Osteoblast (primary cell): Measurements from ENCODE around the gene EPHA8. TPM values are rescaled to one million over a fixed set of nuclear protein-coding genes. Genes with fewer than 3 reads are reported as not detected.

Experiments used
- DNase-seq: peaks from one replicate; pipeline ENCODE4 v3.0.0; 2011; ENCODE audit warnings: low spot score, mixed read lengths; ENCODE audit not compliant: insufficient read length; ENCODE audit errors: missing footprints
- H2AFZ ChIP-seq: 2 replicates; pipeline ENCODE4 v1.6.0; 2011; ENCODE audit warnings: mild to moderate bottlenecking, low read length
- H3K27ac ChIP-seq: 2 replicates; pipeline ENCODE4 v1.5.1; 2011; ENCODE audit warnings: mild to moderate bottlenecking, low read depth, low read length, moderate library complexity
- H3K27me3 ChIP-seq: 2 replicates; pipeline ENCODE4 v1.6.0; 2012; ENCODE audit warnings: mild to moderate bottlenecking, control low read depth, inconsistent platforms, low read length, moderate library complexity; ENCODE audit not compliant: insufficient read depth
- H3K36me3 ChIP-seq: 2 replicates; pipeline ENCODE4 v1.5.1; 2011; ENCODE audit warnings: mild to moderate bottlenecking, low read length, control low read depth, moderate library complexity; ENCODE audit not compliant: insufficient read depth
- H3K4me1 ChIP-seq: 2 replicates; pipeline ENCODE4 v1.5.1; 2011; ENCODE audit warnings: mild to moderate bottlenecking, low read length, control low read depth, moderate library complexity; ENCODE audit not compliant: insufficient read depth
- H3K4me2 ChIP-seq: 2 replicates; pipeline ENCODE4 v1.6.0; 2011; ENCODE audit warnings: mild to moderate bottlenecking, low read length; ENCODE audit not compliant: insufficient read depth
- H3K4me3 ChIP-seq: fragments of 200-600 bp; sonication (generic); 3 replicates; pipeline ENCODE4 v1.5.1; 2012; ENCODE audit warnings: mild to moderate bottlenecking, low read length, inconsistent platforms; ENCODE audit not compliant: insufficient read depth
- H3K79me2 ChIP-seq: 2 replicates; pipeline ENCODE4 v1.6.0; 2012; ENCODE audit warnings: mild to moderate bottlenecking, low read length, control low read depth, inconsistent platforms; ENCODE audit not compliant: insufficient read depth
- H3K9me3 ChIP-seq: 2 replicates; pipeline ENCODE4 v1.5.1; 2011; ENCODE audit warnings: low read depth, low read length, control low read depth
- H4K20me1 ChIP-seq: 2 replicates; pipeline ENCODE4 v1.6.0; 2012; ENCODE audit warnings: mild to moderate bottlenecking, low read length, control low read depth; ENCODE audit not compliant: insufficient read depth
- total RNA-seq: library from RNA; depleted of rRNA; stranded (reverse); fragments of >200 nt; gene quantifications from 2 replicates; pipeline ENCODE4 v1.2.3, GENCODE V29; 2012
- TF ChIP-seq, protein P1 (sequence below): IDR thresholded peaks from 2 replicates; pipeline ENCODE4 v1.5.1; 2011; ENCODE audit warnings: mild to moderate bottlenecking, low read depth, low read length, moderate library complexity; ENCODE audit errors: extremely low read depth

EPHA8 gene
- total RNA-seq, 1 donor: not detected

DNA sequence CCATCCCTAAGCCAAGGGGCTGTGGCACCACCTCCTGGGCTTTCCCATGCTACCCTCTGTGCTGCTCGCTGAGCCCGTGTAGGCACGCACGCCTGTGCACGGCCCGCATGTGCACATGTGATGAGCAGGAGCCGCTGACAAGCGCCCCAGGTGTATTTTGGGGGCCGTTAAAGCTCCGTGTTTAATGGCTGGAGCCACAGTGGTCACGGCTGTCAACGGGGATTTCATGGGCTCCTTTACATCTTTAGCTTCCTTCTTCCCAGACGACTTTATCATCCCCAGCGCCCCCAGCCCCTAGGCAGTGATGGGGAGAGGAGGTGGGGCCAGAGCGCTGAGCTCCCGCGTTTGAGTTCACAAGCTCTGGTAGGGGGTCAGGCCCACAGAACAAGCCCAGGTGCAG is 11.7 kb upstream of the EPHA8 start:
- no peak overlapping the region for H3K4me3 ChIP-seq
- H3K4me2 ChIP-seq: no peak overlapping the region
- H3K36me3 ChIP-seq: no peaks in the 10 kb centered on the region
- no peaks in the 10 kb centered on the region for H3K4me1 ChIP-seq
- no peak overlapping the region for H2AFZ ChIP-seq
- H3K9me3 ChIP-seq: no peaks in the 10 kb centered on the region
- H3K27ac ChIP-seq: no peak overlapping the region
- TF ChIP-seq, protein P1, sequence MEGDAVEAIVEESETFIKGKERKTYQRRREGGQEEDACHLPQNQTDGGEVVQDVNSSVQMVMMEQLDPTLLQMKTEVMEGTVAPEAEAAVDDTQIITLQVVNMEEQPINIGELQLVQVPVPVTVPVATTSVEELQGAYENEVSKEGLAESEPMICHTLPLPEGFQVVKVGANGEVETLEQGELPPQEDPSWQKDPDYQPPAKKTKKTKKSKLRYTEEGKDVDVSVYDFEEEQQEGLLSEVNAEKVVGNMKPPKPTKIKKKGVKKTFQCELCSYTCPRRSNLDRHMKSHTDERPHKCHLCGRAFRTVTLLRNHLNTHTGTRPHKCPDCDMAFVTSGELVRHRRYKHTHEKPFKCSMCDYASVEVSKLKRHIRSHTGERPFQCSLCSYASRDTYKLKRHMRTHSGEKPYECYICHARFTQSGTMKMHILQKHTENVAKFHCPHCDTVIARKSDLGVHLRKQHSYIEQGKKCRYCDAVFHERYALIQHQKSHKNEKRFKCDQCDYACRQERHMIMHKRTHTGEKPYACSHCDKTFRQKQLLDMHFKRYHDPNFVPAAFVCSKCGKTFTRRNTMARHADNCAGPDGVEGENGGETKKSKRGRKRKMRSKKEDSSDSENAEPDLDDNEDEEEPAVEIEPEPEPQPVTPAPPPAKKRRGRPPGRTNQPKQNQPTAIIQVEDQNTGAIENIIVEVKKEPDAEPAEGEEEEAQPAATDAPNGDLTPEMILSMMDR: no peak
- no peaks in the 10 kb centered on the region for H4K20me1 ChIP-seq
- no peaks in the 10 kb centered on the region for H3K79me2 ChIP-seq
- H3K27me3 ChIP-seq: peaks cover 52% of the 10 kb centered on the region
- peak; percentile 56 for DNase-seq

DNA sequence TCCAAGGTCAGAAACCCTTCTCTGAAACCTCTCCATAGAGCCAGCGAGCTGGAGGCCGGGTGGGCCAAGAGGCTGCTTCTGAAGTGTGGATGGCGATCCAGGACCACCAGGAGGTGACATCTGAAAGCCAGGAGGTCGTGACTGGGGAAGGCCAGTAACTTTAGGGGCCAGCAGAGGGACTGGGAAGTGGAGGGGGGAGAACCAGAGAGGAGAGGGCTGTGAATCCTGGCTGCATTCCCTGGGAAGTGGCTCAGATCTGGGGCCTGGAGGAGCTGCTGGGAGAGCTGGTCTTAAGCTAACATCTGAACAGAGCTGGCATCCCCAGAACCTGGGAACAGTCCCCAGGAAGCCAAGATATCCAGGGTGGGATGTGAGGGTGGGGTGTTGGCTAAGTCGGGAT is 11.3 kb upstream of the EPHA8 start:
- no peak overlapping the region for H3K4me3 ChIP-seq
- H3K36me3 ChIP-seq: no peaks in the 10 kb centered on the region
- no peak overlapping the region for H3K27ac ChIP-seq
- H3K4me2 ChIP-seq: no peak overlapping the region
- H4K20me1 ChIP-seq: no peaks in the 10 kb centered on the region
- H3K9me3 ChIP-seq: no peaks in the 10 kb centered on the region
- no peaks in the 10 kb centered on the region for H3K79me2 ChIP-seq
- no peaks in the 10 kb centered on the region for H3K4me1 ChIP-seq
- peak; percentile 59 for DNase-seq
- no peak overlapping the region for H2AFZ ChIP-seq
- TF ChIP-seq, protein P1: no peak
- H3K27me3 ChIP-seq: peaks cover 52% of the 10 kb centered on the region

- no peaks in the 10 kb centered on the region for H3K79me2 ChIP-seq
- H3K9me3 ChIP-seq: no peaks in the 10 kb centered on the region
- peaks cover 56% of the 10 kb centered on the region for H3K27me3 ChIP-seq
- TF ChIP-seq, protein P1: no peak
- H3K27ac ChIP-seq: no peak overlapping the region
- peaks cover 2% of the 10 kb centered on the region for H4K20me1 ChIP-seq
- DNase-seq: peak; percentile 88
- no peak overlapping the region for H2AFZ ChIP-seq
- H3K4me3 ChIP-seq: no peak overlapping the region
- H3K4me2 ChIP-seq: no peak overlapping the region
- no peaks in the 10 kb centered on the region for H3K36me3 ChIP-seq
- H3K4me1 ChIP-seq: no peaks in the 10 kb centered on the region
Measured at GRCh38 chr1:22553104-22553880, 10.0 kb upstream of the EPHA8 start.

GRCh38 chr1:22553991-22554522 is 9.2 kb upstream of the EPHA8 start:
- Histone ChIP-seq H3K9me3 (no peaks in the 10 kb centered on the region), H3K27ac (no peak overlapping the region), H3K36me3 (no peaks in the 10 kb centered on the region), H3K27me3 (peaks cover 52% of the 10 kb centered on the region), H3K4me3 (no peak overlapping the region), H3K4me1 (no peaks in the 10 kb centered on the region), H3K79me2 (no peaks in the 10 kb centered on the region), H2AFZ (no peak overlapping the region), H4K20me1 (peaks cover 2% of the 10 kb centered on the region), H3K4me2 (no peak overlapping the region)
- TF ChIP-seq, protein P1: no peak
- DNase-seq: peak; percentile 77
